Loucy (cell line): Measurements from ENCODE around the gene PFDN4.

Experiments
- H2AFZ ChIP-seq: fragments of 200-600 bp; sonication (generic); 2 replicates; pipeline ENCODE4 v1.6.0; 2016; ENCODE audit warnings: antibody characterized with exemption, mild to moderate bottlenecking, low read length, moderate library complexity
- H3F3A ChIP-seq: fragments of 200-600 bp; 2 replicates; pipeline ENCODE4 v1.6.0; 2016; ENCODE audit warnings: antibody characterized with exemption, low read depth, mild to moderate bottlenecking
- H3K27me3 ChIP-seq: fragments of 200-600 bp; sonication (generic); 2 replicates; pipeline ENCODE4 v1.6.1; 2014; ENCODE audit warnings: low read length, mild to moderate bottlenecking; ENCODE audit not compliant: insufficient read depth, poor library complexity, severe bottlenecking
- H3K36me3 ChIP-seq: fragments of 200-600 bp; sonication (generic); 2 replicates; pipeline ENCODE4 v1.6.1; 2016; ENCODE audit warnings: low read length; ENCODE audit not compliant: insufficient read depth
- H3K4me1 ChIP-seq: fragments of 200-600 bp; sonication (generic); 2 replicates; pipeline ENCODE4 v1.5.1; 2014; ENCODE audit warnings: low read length, mild to moderate bottlenecking; ENCODE audit not compliant: insufficient read depth, poor library complexity, severe bottlenecking
- H3K4me2 ChIP-seq: fragments of 200-600 bp; sonication (generic); 2 replicates; pipeline ENCODE4 v1.6.0; 2014; ENCODE audit warnings: antibody characterized with exemption, low read length, low read depth, mild to moderate bottlenecking; ENCODE audit not compliant: poor library complexity, severe bottlenecking
- H3K4me3 ChIP-seq: fragments of 200-600 bp; sonication (generic); 2 replicates; pipeline ENCODE4 v1.5.1; 2014; ENCODE audit warnings: low read length, mild to moderate bottlenecking, mixed read lengths; ENCODE audit not compliant: poor library complexity, severe bottlenecking
- H3K79me2 ChIP-seq: fragments of 200-600 bp; sonication (generic); 2 replicates; pipeline ENCODE4 v1.6.1; 2014; ENCODE audit warnings: low read length; ENCODE audit not compliant: insufficient read depth
- H3K9ac ChIP-seq: fragments of 200-600 bp; sonication (generic); 2 replicates; pipeline ENCODE4 v1.6.0; 2014; ENCODE audit warnings: mild to moderate bottlenecking, low read depth, low read length, moderate library complexity; ENCODE audit not compliant: poor library complexity, severe bottlenecking
- H3K9me2 ChIP-seq: fragments of 200-600 bp; sonication (generic); replicated peaks from 2 replicates; pipeline ENCODE4 v1.6.1; 2016; ENCODE audit warnings: low read depth, low read length, mixed read lengths
- H3K9me3 ChIP-seq: fragments of 200-600 bp; sonication (generic); 2 replicates; pipeline ENCODE4 v1.6.1; 2014; ENCODE audit warnings: mild to moderate bottlenecking, antibody characterized with exemption, low read length, low read depth; ENCODE audit not compliant: insufficient read depth
- H4K20me1 ChIP-seq: fragments of 200-600 bp; sonication (generic); 2 replicates; pipeline ENCODE4 v1.6.0; 2014; ENCODE audit warnings: antibody characterized with exemption, low read length, mild to moderate bottlenecking; ENCODE audit not compliant: insufficient read depth, poor library complexity, severe bottlenecking
- CTCF ChIP-seq: fragments of 200-600 bp; sonication (generic); conservative IDR thresholded peaks from 2 replicates; pipeline ENCODE4 v1.5.1; 2014; ENCODE audit warnings: mild to moderate bottlenecking, antibody characterized with exemption, low read length
- EZH2phosphoT487 ChIP-seq: fragments of 200-600 bp; IDR thresholded peaks from 2 replicates; pipeline ENCODE4 v1.6.1; 2018; ENCODE audit warnings: antibody characterized with exemption, mild to moderate bottlenecking, moderate library complexity, borderline replicate concordance

PFDN4 gene

GRCh38 chr20:54199283-54199682, 8.6 kb upstream of the PFDN4 start:
- H3K9ac ChIP-seq, result no peak overlapping the region
- H3K27me3 ChIP-seq, result no peaks in the 10 kb centered on the region
- H3K4me1 ChIP-seq, result no peaks in the 10 kb centered on the region
- peak overlapping the region; percentile 55 for H2AFZ ChIP-seq
- no peaks in the 10 kb centered on the region for H3K36me3 ChIP-seq
- no peaks in the 10 kb centered on the region for H3K79me2 ChIP-seq
- no peak overlapping the region for H3K4me2 ChIP-seq
- no peaks in the 10 kb centered on the region for H3K9me2 ChIP-seq
- no peak overlapping the region for H3K4me3 ChIP-seq
- H4K20me1 ChIP-seq, result no peaks in the 10 kb centered on the region
- no peaks in the 10 kb centered on the region for H3K9me3 ChIP-seq
- H3F3A ChIP-seq, result no peaks in the 10 kb centered on the region
- TF ChIP-seq CTCF (no peak), EZH2phosphoT487 (no peak)

- Histone ChIP-seq H3K79me2 (no peaks in the 10 kb centered on the region), H3K9me3 (no peaks in the 10 kb centered on the region), H3K4me2 (no peak overlapping the region), H3K27me3 (no peaks in the 10 kb centered on the region), H3K4me3 (no peak overlapping the region), H3K9me2 (no peaks in the 10 kb centered on the region), H3F3A (no peaks in the 10 kb centered on the region), H3K4me1 (no peaks in the 10 kb centered on the region), H2AFZ (peak overlapping the region; percentile 55), H4K20me1 (no peaks in the 10 kb centered on the region), H3K36me3 (no peaks in the 10 kb centered on the region), H3K9ac (no peak overlapping the region)
- TF ChIP-seq EZH2phosphoT487, result no peak
- peak; percentile 94 for TF ChIP-seq CTCF
These were observed 8.1 kb upstream of the PFDN4 start for GRCh38 chr20:54199721-54200176.

GRCh38 chr20:54200487-54201267, 7.2 kb upstream of the PFDN4 start:
- H3K9me2 ChIP-seq, result no peaks in the 10 kb centered on the region
- no peaks in the 10 kb centered on the region for H3K4me1 ChIP-seq
- TF ChIP-seq CTCF (no peak), EZH2phosphoT487 (no peak)
- no peaks in the 10 kb centered on the region for H3K9me3 ChIP-seq
- H4K20me1 ChIP-seq, result no peaks in the 10 kb centered on the region
- H3K79me2 ChIP-seq, result no peaks in the 10 kb centered on the region
- H3K27me3 ChIP-seq, result no peaks in the 10 kb centered on the region
- H2AFZ ChIP-seq, result no peak overlapping the region
- no peak overlapping the region for H3K9ac ChIP-seq
- no peaks in the 10 kb centered on the region for H3F3A ChIP-seq
- H3K36me3 ChIP-seq, result no peaks in the 10 kb centered on the region
- H3K4me3 ChIP-seq, result no peak overlapping the region
- no peak overlapping the region for H3K4me2 ChIP-seq
